K562 (cell line): Measurements from ENCODE around the gene TMEM217. TPM values are rescaled to one million over a fixed set of nuclear protein-coding genes. Genes with fewer than 3 reads are reported as not detected.

Source experiments
- C11orf30 ChIP-seq: fragments of 450-650 bp; IDR thresholded peaks from 2 replicates; pipeline ENCODE4 v1.6.1; 2016; ENCODE audit warnings: low read depth, mild to moderate bottlenecking
- CCNT2 ChIP-seq: IDR thresholded peaks from 2 replicates; pipeline ENCODE4 v1.6.1; 2011; ENCODE audit warnings: borderline replicate concordance, low read depth, mild to moderate bottlenecking, moderate library complexity, mixed read lengths, low read length; ENCODE audit not compliant: insufficient read length; ENCODE audit errors: extremely low read depth
- CREB1 ChIP-seq, 2 experiments: sonication (generic) in 1 of 2; formaldehyde crosslinking in 1 of 2; IDR thresholded peaks; 2 replicates each; pipeline versions ENCODE4 v1.6.1 to v1.8.0; 2012 to 2022; ENCODE audit warnings: inconsistent platforms in 1 of 2, mild to moderate bottlenecking in 1 of 2, missing genetic modification reagents in 1 of 2, moderate library complexity in 1 of 2
- FOXK2 ChIP-seq, 2 experiments: fragments of 450-650 bp; IDR thresholded peaks in 1 of 2; conservative IDR thresholded peaks in 1 of 2; 2 replicates each; pipeline ENCODE4 v1.6.1; 2016; ENCODE audit warnings: low read depth in 2 of 2, mild to moderate bottlenecking in 1 of 2
- HNRNPH1 ChIP-seq: fragments of 200-400 bp; formaldehyde crosslinking; optimal IDR thresholded peaks from 2 replicates; pipeline ENCODE3; 2017; ENCODE audit warnings: low read depth, mild to moderate bottlenecking, low read length, moderate library complexity
- KDM2B ChIP-seq: fragments of 250-450 bp; sonication (Bioruptor Pico); IDR thresholded peaks from 2 replicates; pipeline ENCODE4 v1.8.0; 2021; ENCODE audit warnings: mild to moderate bottlenecking, moderate library complexity
- MTA2 ChIP-seq: fragments of 450-650 bp; IDR thresholded peaks from 2 replicates; pipeline ENCODE4 v1.6.1; 2016; ENCODE audit warnings: low read depth
- NUFIP1 ChIP-seq: fragments of 450-650 bp; IDR thresholded peaks from 2 replicates; pipeline ENCODE4 v1.6.1; 2018; ENCODE audit not compliant: partially characterized antibody
- POLR2H ChIP-seq: IDR thresholded peaks from 2 replicates; pipeline ENCODE4 v1.6.1; 2016; ENCODE audit warnings: missing genetic modification characterization, low read depth, mild to moderate bottlenecking, control low read depth, missing compliant biosample characterization, moderate library complexity
- RAD51 ChIP-seq: fragments of 450-650 bp; IDR thresholded peaks from 2 replicates; pipeline ENCODE4 v1.7.1; 2016; ENCODE audit warnings: low read depth, mild to moderate bottlenecking, borderline replicate concordance
- RBM25 ChIP-seq: fragments of 200-400 bp; formaldehyde crosslinking; IDR thresholded peaks from 2 replicates; pipeline ENCODE4 v1.6.1; 2018; ENCODE audit warnings: low read length, low read depth, moderate library complexity; ENCODE audit not compliant: severe bottlenecking
- SFPQ ChIP-seq: fragments of 200-400 bp; formaldehyde crosslinking; IDR thresholded peaks from 2 replicates; pipeline ENCODE4 v1.6.1; 2017; ENCODE audit warnings: mild to moderate bottlenecking, low read depth, low read length, moderate library complexity
- TCF3 ChIP-seq: sonication (generic); formaldehyde crosslinking; IDR thresholded peaks from 2 replicates; pipeline ENCODE4 v1.4.0; 2020; ENCODE audit warnings: mild to moderate bottlenecking, missing genetic modification reagents
- VEZF1 ChIP-seq: fragments of 200-800 bp; sonication (Bioruptor generic); IDR thresholded peaks from 2 replicates; pipeline ENCODE4 v1.6.1; 2017; ENCODE audit warnings: missing genetic modification characterization, missing compliant biosample characterization
- polyA plus RNA-seq, 8 experiments: library from polyadenylated mRNA; depleted of rRNA in 4 of 8; stranded (reverse) in 5 of 8; unstranded in 3 of 8; fragments of >200 nt; fragmentation: Nextera tagmentation in 2 of 8; fragmentation: Illumina TruSeq in 1 of 8; extraction: Ambion mirVana in 2 of 8; extraction: Trizol in 1 of 8; gene quantifications; 2 replicates each; pipeline versions ENCODE4 v1.2.1 to v1.2.3, GENCODE V29; 2011 to 2014; ENCODE audit warnings: inconsistent platforms in 1 of 8, missing spikeins in 1 of 8
- total RNA-seq, 7 experiments: library from RNA; depleted of rRNA in 6 of 7; stranded (reverse); fragments of >200 nt in 6 of 7; fragmentation: Illumina TruSeq in 2 of 7; extraction: Trizol in 2 of 7; gene quantifications; 2 replicates each; pipeline versions ENCODE4 v1.2.1 to v1.2.3, GENCODE V29; 2011 to 2021; ENCODE audit warnings: low replicate concordance in 1 of 7
- TF ChIP-seq, protein P1 (sequence below): fragments of 200-800 bp; sonication (Bioruptor generic); IDR thresholded peaks from 2 replicates; pipeline ENCODE4 v1.6.1; 2016; ENCODE audit warnings: missing genetic modification characterization, missing compliant biosample characterization
- TF ChIP-seq, protein P2 (sequence below): fragments of 450-650 bp; formaldehyde crosslinking; IDR thresholded peaks from 2 replicates; pipeline ENCODE4 v1.4.0; 2022; ENCODE audit warnings: missing genetic modification characterization

TMEM217 gene
- total and polyA plus RNA-seq, 9 of the 15 experiments (the other 6 are each of a cell fraction or from before 2014, with no cell fraction given) = 1.3 to 8.0 (median 1.9) TPM

DNA sequence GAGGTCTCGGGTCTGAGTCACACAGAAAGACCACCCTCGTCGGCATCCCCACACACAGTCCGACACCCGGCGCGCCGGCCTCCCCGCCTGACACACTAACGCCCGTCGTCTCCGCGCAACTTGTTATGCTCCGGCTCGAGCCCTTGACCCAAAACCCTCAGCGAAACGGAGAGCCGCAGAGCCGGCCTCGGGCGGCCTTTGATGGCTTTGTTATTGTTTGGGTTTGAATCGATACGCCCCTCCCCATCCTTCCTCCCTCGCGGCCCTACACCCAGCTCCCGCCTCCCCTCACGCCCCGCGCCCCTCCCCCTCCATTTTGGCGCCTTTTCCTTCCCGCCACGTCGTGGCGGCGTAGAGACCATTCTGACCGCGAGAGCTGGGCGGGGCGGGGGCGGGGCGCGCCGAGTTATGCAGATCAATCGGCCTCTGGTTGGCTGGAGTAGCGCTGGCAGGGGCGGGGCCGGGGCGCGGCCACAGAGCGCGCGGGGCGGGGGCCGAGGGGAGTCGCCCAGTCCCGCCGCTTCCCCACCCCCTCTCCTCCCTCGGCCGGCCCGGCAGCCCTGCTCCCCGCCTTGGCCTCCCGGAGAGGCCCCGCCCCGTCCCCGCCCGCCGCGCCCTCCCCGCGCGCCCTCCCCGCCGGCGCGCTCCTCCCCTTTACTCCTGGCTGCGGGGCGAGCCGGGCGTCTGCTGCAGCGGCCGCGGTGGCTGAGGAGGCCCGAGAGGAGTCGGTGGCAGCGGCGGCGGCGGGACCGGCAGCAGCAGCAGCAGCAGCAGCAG is 88.3 kb downstream of the TMEM217 start, which contains the start of gene PIM1 (continued):
- TF ChIP-seq SFPQ (no peak), CCNT2 (peak; percentile 65), C11orf30 (no peak), RBM25 (no peak), HNRNPH1 (no peak), POLR2H (tag) (no peak), MTA2 (no peak), CREB1 (IDR thresholded peaks at IDR 0.05) (peak; percentile 71; the same call in 1 of the 2 replicates), CREB1 (CRISPR knock-in tag; IDR thresholded peaks at IDR 0.05) (peak; percentile 69), VEZF1 (CRISPR knock-in tag) (peak; percentile 98), NUFIP1 (no peak), FOXK2 (conservative IDR thresholded peaks at IDR 0.05 in 1 of 2, IDR thresholded peaks at IDR 0.05 in 1 of 2; ENCODE audit: low read depth in 2 of 2) (peak; percentile 60 to 72), KDM2B (CRISPR knock-in tag) (no peak), TCF3 (CRISPR knock-in tag) (no peak), RAD51 (no peak)
- TF ChIP-seq, protein P1, sequence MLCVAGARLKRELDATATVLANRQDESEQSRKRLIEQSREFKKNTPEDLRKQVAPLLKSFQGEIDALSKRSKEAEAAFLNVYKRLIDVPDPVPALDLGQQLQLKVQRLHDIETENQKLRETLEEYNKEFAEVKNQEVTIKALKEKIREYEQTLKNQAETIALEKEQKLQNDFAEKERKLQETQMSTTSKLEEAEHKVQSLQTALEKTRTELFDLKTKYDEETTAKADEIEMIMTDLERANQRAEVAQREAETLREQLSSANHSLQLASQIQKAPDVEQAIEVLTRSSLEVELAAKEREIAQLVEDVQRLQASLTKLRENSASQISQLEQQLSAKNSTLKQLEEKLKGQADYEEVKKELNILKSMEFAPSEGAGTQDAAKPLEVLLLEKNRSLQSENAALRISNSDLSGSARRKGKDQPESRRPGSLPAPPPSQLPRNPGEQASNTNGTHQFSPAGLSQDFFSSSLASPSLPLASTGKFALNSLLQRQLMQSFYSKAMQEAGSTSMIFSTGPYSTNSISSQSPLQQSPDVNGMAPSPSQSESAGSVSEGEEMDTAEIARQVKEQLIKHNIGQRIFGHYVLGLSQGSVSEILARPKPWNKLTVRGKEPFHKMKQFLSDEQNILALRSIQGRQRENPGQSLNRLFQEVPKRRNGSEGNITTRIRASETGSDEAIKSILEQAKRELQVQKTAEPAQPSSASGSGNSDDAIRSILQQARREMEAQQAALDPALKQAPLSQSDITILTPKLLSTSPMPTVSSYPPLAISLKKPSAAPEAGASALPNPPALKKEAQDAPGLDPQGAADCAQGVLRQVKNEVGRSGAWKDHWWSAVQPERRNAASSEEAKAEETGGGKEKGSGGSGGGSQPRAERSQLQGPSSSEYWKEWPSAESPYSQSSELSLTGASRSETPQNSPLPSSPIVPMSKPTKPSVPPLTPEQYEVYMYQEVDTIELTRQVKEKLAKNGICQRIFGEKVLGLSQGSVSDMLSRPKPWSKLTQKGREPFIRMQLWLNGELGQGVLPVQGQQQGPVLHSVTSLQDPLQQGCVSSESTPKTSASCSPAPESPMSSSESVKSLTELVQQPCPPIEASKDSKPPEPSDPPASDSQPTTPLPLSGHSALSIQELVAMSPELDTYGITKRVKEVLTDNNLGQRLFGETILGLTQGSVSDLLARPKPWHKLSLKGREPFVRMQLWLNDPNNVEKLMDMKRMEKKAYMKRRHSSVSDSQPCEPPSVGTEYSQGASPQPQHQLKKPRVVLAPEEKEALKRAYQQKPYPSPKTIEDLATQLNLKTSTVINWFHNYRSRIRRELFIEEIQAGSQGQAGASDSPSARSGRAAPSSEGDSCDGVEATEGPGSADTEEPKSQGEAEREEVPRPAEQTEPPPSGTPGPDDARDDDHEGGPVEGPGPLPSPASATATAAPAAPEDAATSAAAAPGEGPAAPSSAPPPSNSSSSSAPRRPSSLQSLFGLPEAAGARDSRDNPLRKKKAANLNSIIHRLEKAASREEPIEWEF (CRISPR knock-in tag) = no peak
- TF ChIP-seq, protein P2, sequence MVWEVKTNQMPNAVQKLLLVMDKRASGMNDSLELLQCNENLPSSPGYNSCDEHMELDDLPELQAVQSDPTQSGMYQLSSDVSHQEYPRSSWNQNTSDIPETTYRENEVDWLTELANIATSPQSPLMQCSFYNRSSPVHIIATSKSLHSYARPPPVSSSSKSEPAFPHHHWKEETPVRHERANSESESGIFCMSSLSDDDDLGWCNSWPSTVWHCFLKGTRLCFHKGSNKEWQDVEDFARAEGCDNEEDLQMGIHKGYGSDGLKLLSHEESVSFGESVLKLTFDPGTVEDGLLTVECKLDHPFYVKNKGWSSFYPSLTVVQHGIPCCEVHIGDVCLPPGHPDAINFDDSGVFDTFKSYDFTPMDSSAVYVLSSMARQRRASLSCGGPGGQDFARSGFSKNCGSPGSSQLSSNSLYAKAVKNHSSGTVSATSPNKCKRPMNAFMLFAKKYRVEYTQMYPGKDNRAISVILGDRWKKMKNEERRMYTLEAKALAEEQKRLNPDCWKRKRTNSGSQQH (CRISPR knock-in tag) = no peak
